DMS53 treated with DMSO at 0.1 percent for 48 hours (cell line): ENCODE measurements around the gene TMEM214.

ENCODE experiments used
- DNase-seq: peaks from one replicate; lab custom pipeline; 2025; ENCODE audit not compliant: unreplicated experiment; lab: John Stamatoyannopoulos, UW

The TMEM214 gene

GRCh38 chr2:27032495-27033252 lies at the start of gene TMEM214:
Gene TMEM214 (plus strand): TSS chr2:27032965. CDS start chr2:27033016, 51 bp downstream.
- peak; percentile 74 for DNase-seq

- DNase-seq = no peak
Measured at GRCh38 chr2:26983746-26984145, 49.0 kb upstream of the TMEM214 start.

- DNase-seq = no peak
Measured at GRCh38 chr2:26985807-26986206, 47.0 kb upstream of the TMEM214 start.

- DNase-seq = no peak
Measured at GRCh38 chr2:26986576-26986975, 46.2 kb upstream of the TMEM214 start.

- DNase-seq = no peak
Measured at GRCh38 chr2:26988058-26988860, 44.5 kb upstream of the TMEM214 start.

- no peak for DNase-seq
Measured at GRCh38 chr2:26989156-26989555, 43.6 kb upstream of the TMEM214 start.

GRCh38 chr2:26991717-26992116 lies 41.0 kb upstream of the TMEM214 start:
- DNase-seq = no peak

GRCh38 chr2:26993768-26994167 lies 39.0 kb upstream of the TMEM214 start:
- no peak for DNase-seq

- no peak for DNase-seq
Measured at GRCh38 chr2:26994983-26995382, 37.8 kb upstream of the TMEM214 start.

GRCh38 chr2:26997394-26997793 lies 35.4 kb upstream of the TMEM214 start:
- DNase-seq = no peak

- no peak for DNase-seq
Measured at GRCh38 chr2:26998323-26998722, 34.4 kb upstream of the TMEM214 start.

- DNase-seq = no peak
Measured at GRCh38 chr2:27000228-27000627, 32.5 kb upstream of the TMEM214 start.

- no peak for DNase-seq
Measured at GRCh38 chr2:27000995-27001394, 31.8 kb upstream of the TMEM214 start.

GRCh38 chr2:27001950-27002349 lies 30.8 kb upstream of the TMEM214 start:
- no peak for DNase-seq

- no peak for DNase-seq
Measured at GRCh38 chr2:27003007-27003406, 29.8 kb upstream of the TMEM214 start.

- DNase-seq = no peak
Measured at GRCh38 chr2:27003857-27004256, 28.9 kb upstream of the TMEM214 start.

GRCh38 chr2:27006602-27007415 lies 26.0 kb upstream of the TMEM214 start:
- DNase-seq = no peak

GRCh38 chr2:27007416-27008374 lies 25.1 kb upstream of the TMEM214 start:
- DNase-seq = no peak

GRCh38 chr2:27008678-27009077 lies 24.1 kb upstream of the TMEM214 start:
- DNase-seq = no peak

- no peak for DNase-seq
Measured at GRCh38 chr2:27009083-27009482, 23.7 kb upstream of the TMEM214 start.
